ENCODE results near the gene NRG2.

- TF ChIP-seq CTCF (conservative IDR thresholded peaks at IDR 0.05; ENCODE audit: low read depth, low read length) (no peak), EZH2 (IDR thresholded peaks at IDR 0.05; ENCODE audit: borderline replicate concordance, low read depth, low read length, poor library complexity, severe bottlenecking) (no peak)
Measured at GRCh38 chr5:139901251-139901575, 141.9 kb downstream of the NRG2 start.
